ENCODE data around the gene UGT3A1. TPM values are rescaled to one million over a fixed set of nuclear protein-coding genes. Genes with fewer than 3 reads are reported as not detected.

Gene UGT3A1
- total RNA-seq, 1 donor from 2014 or later: not detected

DNA sequence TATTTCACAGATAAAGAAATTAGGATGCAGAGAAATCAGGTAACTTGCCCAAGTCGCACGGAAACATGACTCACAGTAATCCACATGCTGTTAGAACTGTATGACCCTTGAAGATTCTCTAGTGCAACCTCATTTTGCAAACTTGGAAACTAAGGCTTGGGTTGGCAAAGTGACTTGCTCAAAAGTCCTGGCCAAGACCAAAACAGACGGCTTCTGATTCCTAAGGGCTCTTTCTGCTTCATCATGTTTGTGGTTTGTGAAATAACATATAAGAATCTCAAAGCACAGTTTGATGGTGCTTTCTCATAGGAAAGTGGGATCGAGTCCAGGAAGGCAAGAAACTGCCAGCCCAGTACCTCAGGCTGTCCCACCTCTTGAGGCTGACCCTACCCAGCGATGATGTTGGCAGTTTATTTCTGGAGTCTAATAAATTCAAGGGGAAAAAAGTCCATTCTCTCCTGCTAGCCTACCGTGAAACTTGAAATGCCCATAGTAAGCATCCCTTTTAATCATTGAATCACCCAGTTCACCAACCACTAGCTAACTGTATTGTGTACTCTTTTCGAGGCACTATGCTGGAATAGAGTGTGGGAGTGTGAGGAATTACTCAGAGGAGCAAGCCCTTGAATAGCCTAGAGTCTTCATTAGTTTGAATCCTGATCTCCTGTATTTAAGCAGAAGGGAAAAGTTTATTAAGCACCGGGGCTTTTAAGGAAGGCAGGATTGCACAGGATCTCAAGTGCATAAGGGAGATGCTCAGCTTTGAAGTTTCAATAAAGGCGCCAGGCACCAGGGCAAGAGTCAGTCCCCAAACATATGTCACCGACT lies 66.9 kb downstream of the UGT3A1 start:
- DNase-seq (ENCODE audit: missing footprints) (no peak), ATAC-seq (no peak)
- intact Hi-C loops (cut with DNase I): no loop called here

DNA sequence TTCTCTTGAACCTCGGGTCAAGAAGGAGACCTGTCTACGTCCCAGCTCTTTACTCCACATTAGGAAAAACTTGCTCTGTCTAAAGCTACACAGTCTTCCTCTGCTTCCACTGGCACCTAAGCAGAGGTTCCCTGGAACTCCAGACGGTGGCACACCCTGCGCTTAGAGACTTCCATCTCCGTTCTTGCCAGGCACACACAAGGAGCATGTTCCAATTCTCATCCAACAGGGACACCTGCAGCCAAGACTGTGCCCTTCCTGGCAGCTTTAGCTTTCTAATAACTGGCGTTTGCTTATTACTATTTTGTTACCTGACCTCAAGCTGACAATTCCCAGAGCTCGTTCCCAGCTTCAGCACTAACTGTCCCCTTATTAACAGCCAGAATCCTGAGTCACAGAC lies 68.7 kb downstream of the UGT3A1 start:
- no peak for DNase-seq (ENCODE audit: missing footprints)
- intact Hi-C loops (cut with DNase I): no loop called here
- ATAC-seq: no peak

DNA sequence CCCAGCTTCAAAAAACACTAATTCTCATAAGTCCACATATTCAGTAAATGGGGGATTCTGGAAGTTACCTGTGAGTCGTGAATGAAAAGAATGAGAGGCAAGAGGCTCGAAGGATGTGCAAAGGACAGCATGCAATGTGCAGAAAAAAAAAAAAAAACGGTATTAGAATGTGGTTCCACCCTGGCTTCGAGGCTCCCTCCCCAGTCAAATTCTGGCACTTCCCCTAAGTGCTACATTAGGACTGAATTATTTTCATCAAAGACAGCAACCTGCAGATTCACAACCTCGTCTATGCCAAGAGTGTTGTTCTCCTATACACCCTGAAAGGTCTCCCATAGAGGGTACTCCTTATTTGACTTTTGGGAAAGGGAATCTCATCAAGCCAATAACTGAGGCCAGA lies 69.3 kb downstream of the UGT3A1 start:
- DNase-seq (ENCODE audit: missing footprints): no peak
- no peak for ATAC-seq
- intact Hi-C loops (cut with DNase I): no loop called here

DNA sequence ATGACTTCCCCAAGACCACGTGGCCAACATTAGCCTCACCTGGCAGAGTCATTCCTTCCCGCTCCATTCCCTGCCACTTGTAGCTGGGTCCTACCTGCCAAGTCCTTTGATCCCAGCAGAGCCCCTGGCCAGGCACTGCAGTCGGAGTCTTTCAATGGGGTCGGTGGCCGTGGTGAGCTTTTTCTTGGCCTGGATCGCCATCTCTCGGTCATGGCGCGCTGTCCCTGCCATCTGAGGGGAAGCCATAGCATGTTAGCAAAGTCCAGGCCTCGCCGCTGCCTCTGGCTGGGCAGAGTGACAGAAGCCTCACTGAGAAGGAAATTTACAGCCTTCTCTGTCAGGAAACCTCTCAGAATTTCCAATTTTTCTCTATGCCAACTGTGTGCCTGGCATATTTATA lies 70.3 kb downstream of the UGT3A1 start:
- no peak for ATAC-seq
- no peak for DNase-seq (ENCODE audit: missing footprints)
- intact Hi-C loops (cut with DNase I): no loop called here

DNA sequence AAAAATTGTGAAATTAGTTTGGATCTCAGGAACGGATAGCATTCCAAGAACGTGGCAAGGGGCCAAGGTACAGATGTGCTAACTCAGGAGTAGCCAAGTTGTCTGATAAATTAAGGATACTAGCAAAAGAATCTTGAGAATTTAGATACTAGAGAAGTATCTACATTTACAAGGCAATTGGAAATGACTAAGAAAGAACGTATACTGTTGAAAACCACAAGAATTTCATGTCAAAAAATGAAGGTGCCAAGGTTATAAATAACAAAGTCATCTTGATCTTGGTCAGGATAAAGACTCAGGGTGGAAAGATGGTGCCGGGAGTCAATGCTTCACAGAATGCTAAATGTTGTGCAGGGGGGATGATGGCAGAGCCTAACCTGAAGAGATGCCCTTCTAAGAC lies 72.0 kb downstream of the UGT3A1 start:
- intact Hi-C loops (cut with DNase I): no loop called here
- ATAC-seq: no peak
- DNase-seq (ENCODE audit: missing footprints): no peak

DNA sequence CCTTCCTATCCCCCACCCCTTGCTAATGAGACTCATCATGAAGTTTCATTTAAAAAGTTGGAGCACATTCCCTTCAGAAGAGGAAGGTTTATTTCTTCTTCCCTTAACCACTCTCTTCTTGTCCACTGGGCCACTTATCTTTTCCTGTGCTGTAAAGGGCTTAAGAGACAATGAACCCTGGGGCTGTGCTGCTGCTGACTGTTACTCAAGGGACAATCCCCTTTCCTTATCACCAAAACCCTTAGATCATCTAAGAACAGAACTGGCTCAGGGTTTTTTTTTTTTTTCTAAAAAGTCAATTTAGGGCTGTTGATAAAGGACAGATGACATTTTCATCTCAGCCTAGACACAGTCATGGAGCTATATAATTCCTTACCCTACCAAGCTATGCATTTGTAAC lies 82.4 kb downstream of the UGT3A1 start:
- DNase-seq (ENCODE audit: missing footprints) (no peak), ATAC-seq (no peak)
- intact Hi-C loops (cut with DNase I): no loop called here

DNA sequence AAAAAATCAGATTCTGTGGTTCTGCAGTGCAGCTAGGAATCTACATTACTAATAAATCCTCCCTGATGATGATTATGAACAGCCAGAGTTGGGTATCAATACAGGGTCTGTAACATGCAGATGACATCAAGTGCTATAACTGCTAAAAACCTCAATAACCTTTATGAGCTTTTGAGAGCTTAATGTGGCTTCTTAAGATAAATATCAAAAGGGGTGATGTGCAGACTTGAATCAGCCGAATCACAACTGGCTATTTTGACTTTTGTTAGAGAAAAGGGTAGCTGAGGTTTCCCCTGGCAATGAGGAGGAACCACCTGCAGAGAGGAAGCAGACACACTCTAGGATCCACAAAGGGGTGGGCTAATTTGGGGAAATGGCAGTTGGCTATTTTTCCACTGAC lies 83.0 kb downstream of the UGT3A1 start:
- DNase-seq (ENCODE audit: missing footprints): no peak
- ATAC-seq: no peak
- intact Hi-C loops (cut with DNase I): no loop called here

DNA sequence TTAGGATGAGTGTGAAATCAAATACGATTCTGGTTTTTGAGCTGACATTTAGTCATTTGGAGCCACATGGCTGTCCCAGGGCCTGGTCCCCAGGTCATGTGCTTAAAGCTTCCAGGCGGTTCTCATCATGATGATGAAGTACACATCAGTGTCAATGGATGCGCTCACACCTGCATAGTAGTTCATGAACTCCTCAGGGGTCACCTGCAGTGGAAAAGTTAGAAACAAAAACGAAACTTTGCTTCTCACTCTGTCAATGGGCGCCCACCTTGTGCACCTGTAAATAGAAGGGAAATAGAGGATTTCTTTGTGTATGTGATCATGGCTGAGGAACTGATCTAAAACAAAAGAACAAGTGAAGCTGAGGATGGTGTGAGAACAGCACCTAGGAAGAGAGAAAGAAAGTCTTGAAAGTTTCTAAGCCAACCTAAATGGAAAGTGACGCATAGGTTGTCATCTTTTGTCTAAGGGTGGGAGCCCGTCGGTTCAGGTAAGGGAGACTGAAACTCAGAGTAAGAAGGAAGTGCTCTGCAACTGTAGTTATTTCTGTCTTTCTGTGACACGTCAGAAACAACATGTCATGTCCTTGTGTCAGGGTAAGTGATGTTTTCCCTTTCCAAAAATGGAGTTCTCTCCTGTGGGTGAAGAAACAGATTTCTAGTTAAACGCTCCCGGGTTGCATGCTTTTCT lies 86.6 kb downstream of the UGT3A1 start:
- intact Hi-C loops (cut with DNase I): no loop called here
- no peak for ATAC-seq
- no peak for DNase-seq (ENCODE audit: missing footprints)

DNA sequence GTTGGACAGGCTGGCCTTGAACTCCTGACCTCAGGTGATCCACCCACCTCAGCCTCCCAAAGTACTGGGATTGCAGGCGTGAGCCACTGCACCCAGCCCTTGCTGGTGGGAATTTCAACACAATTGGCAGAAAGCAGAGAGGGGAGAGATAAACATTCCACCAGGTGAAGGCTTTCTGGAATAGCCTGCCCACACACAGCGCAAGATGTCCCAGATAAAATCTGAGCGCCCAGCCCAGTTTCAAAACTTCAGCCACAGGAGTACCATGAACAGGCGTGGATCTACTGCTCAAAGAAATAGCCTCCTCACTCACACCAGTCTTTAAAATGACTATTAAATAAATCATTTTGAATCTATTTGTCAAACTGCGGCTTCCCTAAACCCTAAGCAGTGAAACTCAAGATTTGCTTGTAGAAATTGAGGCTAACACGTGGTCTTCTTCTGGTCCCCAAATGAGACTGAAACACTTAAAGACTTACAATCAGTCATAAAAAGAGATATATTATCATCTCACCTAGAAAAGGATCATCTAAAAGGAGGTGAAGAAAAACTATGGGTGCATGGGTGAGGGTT lies 87.5 kb downstream of the UGT3A1 start:
- intact Hi-C loops (cut with DNase I): no loop called here
- no peak for ATAC-seq

DNA sequence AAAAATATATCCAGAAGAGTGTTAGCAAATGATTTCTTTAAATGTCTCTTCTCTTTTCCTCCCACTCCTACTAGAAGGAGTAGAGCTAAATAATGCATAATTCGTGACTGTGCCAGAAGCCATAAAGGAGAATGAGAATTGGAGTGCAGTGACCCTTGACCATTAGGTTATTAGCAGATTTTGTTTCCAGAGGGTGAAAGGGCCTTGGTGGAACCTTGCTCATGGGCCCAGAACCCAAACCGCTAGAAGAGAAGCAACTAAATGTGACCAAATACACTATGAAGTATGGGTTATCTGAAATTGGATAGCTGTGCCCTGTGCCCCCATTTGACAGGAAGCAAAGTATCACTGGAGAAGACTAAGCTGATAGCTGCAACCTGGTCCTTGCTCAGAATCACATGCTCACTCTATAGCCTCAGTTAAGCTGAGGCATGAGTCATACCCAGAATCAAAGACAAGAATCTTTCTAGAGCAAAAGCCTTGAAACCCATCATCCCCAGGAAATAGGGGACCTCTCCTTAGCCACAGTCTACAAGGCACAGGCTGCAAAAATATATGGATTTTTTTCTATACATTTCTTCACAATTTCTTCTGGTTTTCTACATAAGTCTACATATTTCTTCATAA lies 89.0 kb downstream of the UGT3A1 start:
- intact Hi-C loops (cut with DNase I): no loop called here
- no peak for DNase-seq (ENCODE audit: missing footprints)
- ATAC-seq: no peak

More for the DNA sequence above, 87.5 kb downstream of the UGT3A1 start:
- no peak for DNase-seq (ENCODE audit: missing footprints)

Other genes with a start within 250 kb of the UGT3A1 start
- 0.65 TPM for gene IL7R, start 134.5 kb downstream of the UGT3A1 start, total RNA-seq
- gene CAPSL, start 52.8 kb downstream of the UGT3A1 start, total RNA-seq: not detected
- not detected for gene UGT3A2, start 75.5 kb upstream of the UGT3A1 start, total RNA-seq
- gene LMBRD2, start 160.5 kb upstream of the UGT3A1 start, total RNA-seq: 10.4 TPM
- 6.3 TPM for gene SKP2, start 160.7 kb upstream of the UGT3A1 start, total RNA-seq

All from Right ventricle myocardium inferior (tissue), 1 donor.